ENCODE results near the gene ZNF554.
"Not testable (repeated sequence)": the region's sequence is repeated elsewhere in the genome, so short reads cannot be mapped to it uniquely, and the experiment has no call there.

The ZNF554 gene

DNA sequence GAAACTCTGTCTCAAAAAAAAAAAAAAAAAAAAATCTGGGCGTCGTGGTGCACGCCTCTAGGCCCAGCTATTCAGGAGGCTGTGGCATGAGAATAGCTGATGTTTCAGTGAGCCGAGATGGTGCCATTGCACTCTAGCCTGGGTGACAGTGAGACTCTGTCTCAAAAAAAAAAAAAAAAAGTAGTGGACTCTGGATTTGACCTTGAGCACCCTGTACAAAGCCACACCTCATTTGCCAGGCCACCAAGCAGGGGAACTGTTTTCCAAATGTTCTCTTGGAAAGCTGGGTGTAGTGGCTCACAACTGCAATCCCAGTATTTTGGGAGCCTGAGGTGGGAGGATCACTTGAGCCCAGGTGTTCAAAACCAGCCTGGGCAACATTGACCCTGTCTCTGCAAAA is 17.8 kb downstream of the ZNF554 start:
- no peak for DNase-seq

DNA sequence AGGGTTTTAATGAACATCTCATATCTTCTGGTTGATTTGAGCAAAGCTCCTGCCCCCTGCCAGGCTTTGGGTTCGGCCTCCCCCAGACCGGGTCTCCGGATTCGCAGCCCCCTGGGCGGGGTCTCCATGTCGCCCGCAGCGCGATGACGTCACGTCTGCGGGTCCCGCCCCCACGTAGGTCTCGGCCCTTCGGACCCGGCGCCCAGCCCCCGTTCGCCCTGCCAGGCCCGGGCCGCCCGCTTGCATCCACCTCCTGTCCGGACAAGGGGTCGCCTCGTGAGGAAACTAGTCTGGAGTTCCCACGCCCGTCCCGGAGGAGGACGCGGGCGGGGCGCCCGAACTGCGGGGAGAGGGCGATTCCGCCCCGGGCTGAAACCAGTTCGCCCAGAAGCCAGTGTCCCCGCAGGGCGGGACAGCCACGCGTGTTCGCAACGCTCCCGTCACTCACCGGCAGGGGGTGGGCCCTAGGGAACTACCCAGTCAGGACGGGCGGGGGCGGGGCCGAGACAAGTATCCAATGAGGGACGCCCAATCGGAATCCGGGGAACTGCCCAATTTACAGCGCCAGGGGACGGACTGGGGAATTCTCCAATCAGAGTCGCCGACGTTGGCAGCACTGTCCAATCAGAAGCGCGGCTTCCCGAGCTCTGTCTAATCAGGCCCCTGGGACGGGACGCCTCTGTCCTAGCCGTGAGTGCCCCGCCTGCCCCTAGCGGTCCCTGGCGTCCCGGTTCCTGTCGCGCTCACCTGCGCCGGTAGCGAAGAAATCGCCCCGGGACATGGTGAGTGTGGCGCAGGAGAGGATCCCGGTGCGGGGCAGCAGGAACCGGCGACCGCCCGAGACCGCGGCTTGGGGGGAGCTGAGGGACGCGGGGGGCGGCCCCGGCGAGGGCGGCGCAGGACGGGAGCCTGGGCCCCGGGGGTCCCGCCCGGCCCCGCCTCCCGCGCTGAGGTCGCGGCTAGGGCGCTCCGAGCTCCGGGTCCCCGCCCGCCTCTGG is 21.4 kb downstream of the ZNF554 start, which contains the start of gene ZNF555:
Gene ZNF555, plus strand, starts transcription at position 682 of the 998 bp plus-strand sequence. Its CDS starts 98 bp downstream, at position 780.
- peak; percentile 86 to 87 for DNase-seq

DNA sequence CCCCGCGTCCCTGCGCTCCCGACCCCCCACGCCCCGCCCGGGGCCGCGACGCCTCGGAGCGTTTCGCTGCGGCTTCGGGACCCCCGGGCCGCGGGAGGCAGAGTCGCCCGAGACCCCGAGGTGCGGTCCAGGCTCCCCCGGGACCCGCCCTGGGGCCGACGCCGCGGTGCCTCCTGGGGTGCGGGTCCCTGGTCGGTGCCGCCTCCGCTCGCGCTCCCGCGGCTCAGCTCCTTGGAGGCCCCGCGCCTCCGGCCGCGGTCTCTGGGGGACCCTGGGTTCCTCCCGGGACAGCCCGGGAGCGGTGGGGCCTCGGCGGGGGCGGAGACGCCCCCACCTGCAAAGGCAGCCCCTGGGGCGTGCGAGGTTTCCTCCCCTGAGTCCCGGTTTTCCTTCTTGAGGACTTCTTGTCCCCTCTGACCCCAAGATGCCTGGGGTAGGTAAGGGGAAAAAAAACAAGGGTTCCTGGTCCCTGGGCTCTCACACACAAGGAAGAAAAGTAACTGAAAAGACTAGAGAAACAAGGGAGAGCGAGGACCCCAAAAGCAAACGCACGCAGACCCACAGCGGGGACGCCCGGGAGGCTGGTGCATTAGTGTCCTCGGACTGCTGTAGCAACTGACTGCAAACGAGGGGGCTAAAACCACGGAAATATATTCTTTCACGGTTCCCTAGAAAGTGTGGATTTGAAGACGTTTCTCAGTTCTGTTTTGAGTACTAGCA is 22.3 kb downstream of the ZNF554 start:
- no peak for DNase-seq

DNA sequence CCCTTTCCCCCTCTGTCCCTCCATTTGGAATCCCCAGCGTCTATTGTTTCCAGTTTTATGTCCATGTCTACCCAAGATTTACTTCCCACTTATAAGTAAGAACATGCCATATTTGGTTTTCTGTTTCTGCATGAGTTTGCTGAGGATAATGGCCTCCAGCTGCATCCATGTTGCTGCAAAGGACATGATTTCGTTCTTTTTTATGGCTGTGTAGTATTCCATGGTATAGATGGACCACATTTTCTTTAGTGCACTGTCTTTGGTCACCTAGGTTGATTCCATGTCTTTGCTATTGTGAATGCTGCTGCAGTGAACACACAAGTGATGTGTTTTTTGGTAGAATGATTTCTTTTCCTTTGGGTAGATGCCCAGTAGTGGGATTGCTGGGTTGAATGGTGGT is 25.4 kb downstream of the ZNF554 start:
- DNase-seq = no peak

DNA sequence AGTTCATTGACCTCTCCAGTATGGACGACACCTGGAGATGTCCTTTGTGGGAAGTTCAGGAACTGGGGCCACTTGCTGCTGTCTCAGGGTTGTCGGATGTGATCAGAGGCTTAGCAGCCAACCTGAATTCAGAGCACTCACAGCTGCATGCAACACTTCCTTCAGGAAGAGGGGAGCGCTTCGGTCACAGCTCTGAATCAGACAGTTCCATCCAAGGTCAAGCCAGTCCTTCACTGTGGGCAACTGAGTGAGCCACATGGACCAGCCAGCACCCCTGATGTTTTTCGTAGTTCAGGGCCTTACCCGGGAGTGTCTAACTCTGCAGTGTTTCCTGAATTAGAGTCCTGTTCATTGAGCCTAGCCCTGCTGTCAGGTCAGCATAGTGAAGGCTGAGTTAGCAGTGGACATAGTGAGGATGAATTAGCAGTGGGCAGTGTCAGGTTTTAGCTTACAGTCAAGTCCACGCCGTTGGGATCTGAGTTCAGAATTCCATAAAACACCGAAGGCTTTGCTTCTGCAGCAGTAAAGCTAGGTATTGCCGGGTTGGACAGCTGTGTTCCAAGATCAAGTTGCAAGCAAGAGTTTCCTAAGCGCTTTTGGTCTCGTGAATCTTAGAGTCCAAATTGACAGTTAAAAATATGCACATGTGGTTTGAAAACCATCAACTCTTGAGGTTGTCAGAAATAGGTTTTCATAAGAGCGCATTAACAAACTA is 26.7 kb downstream of the ZNF554 start:
- no peak for DNase-seq

DNA sequence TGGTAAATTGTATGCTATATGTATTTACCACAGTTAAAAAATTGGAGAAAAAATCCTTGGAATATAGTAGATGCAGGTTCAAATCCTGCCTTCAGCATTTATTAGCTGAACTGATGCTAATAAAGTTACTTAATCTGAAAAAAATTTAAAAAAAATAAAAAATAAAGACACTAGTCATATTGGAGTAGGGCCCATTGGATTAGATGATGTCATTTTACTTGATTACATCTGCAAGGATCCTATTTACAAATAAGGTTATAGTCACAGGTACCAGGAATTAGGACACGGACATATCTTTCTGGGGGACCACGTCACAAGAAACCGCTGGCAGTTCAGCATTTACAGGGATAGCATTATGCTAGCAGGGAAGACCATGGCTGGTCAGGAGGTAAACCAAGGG is 27.8 kb downstream of the ZNF554 start:
- DNase-seq = no peak

DNA sequence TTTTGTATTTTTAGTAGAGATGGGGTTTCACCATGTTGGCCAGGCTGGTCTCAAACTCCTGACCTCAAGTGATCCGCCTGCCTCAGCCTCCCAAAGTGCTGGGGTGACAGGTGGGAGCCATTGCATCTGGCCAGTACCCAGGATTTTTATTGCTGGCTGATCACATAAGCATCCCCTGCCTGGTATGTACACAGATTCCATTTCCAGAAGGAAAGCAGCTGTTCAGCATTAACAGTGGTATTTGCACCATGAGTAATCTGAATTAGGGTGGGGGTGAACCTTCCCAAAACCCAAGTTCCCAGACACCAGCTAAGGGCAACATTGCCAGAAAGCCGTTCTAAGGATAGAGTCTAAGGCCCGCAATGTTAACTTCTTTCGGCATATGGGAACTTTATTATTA is 28.9 kb downstream of the ZNF554 start:
- DNase-seq = no peak

DNA sequence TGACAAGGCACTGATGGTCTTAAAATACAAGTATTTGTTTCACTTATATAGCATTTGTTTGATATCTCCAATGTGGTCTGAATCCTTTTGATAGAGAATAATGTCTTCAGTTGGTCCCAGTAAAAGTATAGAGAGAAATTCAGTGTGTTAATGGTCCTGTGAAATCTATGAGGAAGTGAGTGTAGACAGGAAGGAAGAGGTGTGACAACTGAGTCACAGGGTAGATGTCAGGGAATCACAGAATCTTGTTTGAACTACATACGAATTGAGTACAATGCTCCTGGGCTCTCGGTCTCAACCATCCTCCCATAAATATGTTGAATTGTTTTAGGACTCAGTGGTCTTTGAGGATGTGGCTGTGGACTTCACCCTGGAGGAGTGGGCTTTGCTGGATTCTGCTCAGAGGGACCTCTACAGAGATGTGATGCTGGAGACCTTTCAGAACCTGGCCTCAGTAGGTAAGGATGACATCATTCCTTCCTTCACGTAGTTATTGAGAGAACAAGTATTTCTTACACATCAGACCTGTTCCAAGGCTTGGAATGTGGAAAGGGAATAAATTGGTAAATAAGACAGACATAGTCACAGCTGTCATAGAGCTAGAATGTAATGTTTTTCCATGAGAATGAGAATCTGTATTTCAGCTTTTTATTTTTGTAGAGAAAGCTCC is 30.7 kb downstream of the ZNF554 start:
- no peak for DNase-seq

DNA sequence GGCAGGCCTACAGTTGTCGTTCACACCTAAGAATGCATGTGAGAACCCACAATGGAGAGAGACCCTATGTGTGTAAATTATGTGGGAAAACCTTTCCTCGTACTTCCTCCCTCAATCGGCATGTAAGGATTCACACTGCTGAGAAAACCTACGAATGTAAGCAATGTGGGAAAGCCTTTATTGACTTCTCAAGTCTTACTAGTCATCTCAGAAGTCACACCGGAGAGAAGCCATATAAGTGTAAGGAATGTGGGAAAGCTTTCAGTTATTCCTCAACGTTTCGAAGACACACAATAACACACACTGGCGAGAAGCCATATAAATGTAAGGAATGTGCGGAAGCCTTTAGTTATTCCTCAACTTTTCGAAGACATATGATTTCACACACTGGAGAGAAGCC is 32.9 kb downstream of the ZNF554 start:
- DNase-seq = no peak

DNA sequence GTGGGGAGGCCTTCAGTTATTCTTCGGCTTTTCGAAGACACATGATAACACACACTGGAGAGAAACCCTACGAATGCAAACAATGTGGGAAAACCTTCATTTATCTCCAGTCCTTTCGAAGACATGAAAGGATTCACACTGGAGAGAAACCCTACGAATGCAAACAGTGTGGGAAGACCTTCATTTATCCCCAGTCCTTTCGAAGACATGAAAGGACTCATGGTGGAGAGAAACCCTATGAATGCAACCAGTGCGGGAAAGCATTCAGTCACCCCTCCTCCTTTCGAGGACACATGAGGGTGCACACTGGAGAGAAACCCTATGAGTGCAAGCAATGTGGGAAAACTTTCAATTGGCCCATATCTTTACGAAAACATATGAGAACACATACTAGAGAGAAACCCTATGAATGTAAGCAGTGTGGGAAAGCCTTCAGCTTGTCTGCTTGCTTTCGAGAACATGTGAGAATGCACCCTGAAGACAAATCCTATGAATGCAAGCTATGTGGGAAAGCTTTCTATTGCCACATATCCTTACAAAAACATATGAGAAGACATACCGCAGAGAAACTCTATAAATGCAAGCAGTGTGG is 33.4 kb downstream of the ZNF554 start:
- DNase-seq = no peak

DNA sequence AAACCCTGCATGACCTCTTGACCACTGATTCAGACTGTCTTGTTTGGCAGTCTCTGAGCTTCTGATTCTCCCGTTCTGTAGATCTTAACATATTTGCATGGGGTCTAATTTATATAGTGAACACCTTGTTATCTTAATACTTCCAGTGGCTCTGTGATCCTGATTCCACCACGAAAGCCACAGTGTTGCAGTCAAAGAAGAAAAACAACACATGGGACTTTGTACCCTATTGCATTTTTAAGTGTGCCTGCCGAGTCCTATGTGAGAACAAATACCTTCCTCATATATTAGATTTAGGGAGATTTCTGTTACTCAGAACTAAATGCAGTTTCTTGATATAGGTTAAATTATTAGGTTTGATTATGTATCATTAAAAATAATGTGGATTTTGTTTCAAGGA is 35.2 kb downstream of the ZNF554 start:
- DNase-seq = no peak

DNA sequence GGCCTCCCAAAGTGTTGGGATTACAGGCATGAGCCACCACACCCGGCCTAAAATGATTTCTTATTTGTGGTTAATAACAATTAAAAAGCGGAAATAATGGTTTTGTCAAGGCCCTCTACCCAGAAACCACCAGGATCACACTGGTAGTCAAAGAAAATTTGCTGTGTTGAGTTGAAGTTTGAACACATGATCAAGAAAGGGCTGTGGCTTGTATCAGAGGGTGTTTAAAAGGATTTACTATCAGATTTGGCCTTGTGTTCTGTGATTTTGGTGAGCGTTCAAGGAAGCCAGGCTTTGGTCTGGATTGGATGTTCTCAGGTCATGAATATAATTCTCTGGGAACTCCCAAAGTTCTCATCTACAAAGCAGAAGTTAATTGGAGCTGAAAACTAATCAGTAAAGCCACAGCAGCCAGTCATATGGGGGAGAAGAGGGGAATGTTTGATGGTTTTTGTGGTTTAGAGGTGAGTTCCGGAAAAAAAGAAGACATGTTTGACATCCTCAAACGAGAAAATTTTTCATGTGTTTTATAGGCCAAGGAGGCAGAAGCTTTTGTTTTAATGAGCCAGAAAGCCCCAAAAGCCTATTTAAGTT is 36.9 kb downstream of the ZNF554 start:
- DNase-seq = no peak

DNA sequence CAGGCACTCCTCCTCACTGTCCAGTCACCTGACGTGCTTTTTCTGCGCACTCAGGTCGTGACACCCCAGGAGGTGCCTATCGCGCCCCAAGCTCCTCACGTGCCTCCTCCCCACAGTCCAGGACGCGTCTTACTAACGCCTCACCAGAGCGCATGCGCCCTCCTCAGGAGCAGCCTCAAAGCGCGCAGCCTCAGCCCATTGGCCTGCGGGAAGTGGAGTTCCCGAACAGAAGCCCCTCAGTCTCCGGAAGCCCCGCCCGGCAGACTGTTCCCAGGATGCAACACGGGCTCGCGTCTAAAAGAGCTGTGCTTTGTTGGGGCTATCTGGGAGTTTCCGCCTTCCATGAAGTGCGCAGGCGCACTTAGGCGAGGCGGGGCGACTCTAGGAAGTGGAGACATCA is 39.2 kb downstream of the ZNF554 start:
- DNase-seq = no peak

DNA sequence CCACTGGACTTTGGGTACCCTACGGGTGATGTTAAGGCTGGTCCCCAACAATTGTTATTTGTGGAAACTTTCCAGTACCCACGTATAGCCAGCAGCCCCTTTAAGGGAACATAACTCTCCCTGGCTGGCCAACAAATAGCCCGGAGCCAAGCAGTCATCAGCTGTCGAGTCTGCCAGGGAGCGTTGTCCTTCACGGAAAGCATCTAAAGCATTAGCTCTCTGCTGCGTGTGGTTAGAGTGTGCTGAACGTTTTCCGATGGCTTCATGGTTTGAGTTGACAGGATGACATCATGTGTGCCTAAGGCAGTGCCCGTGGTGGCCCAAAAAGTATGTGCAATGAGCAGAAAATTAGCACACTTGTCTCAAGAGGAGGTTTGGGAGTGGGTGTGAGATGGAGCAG is 44.1 kb downstream of the ZNF554 start:
- no peak for DNase-seq

DNA sequence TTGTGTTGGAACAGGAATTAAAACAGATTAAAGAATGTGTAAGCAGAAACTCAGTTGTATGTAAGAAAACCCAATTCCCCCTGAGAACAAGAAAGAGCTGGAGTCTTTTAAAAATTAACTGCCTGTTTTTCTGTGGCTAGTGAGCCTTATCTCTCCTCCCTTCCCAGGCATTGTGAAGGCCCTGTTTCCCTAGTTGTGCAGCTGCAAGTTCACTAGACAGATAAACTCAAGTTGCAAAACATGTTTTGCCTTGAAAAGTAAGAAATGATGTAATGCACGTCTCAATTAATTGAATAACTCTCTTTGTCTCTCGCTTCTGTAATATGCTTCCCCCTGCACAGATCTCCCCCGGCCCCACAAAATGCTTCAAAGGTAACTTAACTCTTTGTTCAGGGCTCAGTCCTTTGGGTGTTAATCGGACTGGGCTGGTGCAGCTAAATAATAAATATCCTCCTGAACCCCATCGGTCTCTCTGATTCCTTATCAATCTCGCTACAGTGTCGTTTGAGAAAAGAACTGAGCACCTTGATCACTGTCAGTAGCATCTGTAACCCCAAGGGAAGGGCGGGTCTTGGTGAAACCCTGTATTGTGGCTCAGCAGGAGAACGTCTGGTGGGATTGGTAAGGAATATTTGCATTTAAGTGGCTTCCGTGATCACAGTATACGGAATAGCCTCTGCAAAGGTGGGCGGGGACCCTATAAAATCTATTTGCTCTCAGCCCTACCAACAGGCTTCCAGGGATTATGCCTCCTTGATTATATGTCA is 45.8 kb downstream of the ZNF554 start:
- no peak for DNase-seq

DNA sequence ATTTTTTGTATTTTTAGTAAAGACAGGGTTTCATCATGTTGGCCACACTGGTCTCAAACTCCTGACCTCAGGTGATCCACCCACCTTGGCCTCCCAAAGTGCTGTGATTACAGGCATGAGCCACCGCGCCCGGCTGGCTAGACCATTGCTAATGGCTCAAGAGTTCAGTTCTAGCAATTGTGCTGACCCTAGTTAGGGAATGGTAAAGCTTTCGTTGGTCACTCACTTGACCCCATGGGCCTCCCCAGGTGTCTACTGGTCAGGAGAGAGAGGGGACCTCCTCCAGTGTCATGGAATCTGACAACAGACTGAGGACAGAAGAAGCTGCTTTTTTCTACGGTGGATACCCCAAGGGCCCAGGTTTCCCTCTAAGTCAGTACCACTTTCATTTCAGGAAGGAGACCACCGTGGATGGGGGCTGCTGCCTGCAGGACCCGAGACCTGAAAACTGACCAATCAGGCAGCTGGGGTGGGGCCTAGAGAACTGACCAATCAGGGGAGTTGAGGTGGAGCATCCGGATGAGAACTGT is 46.9 kb downstream of the ZNF554 start:
- DNase-seq = no peak

DNA sequence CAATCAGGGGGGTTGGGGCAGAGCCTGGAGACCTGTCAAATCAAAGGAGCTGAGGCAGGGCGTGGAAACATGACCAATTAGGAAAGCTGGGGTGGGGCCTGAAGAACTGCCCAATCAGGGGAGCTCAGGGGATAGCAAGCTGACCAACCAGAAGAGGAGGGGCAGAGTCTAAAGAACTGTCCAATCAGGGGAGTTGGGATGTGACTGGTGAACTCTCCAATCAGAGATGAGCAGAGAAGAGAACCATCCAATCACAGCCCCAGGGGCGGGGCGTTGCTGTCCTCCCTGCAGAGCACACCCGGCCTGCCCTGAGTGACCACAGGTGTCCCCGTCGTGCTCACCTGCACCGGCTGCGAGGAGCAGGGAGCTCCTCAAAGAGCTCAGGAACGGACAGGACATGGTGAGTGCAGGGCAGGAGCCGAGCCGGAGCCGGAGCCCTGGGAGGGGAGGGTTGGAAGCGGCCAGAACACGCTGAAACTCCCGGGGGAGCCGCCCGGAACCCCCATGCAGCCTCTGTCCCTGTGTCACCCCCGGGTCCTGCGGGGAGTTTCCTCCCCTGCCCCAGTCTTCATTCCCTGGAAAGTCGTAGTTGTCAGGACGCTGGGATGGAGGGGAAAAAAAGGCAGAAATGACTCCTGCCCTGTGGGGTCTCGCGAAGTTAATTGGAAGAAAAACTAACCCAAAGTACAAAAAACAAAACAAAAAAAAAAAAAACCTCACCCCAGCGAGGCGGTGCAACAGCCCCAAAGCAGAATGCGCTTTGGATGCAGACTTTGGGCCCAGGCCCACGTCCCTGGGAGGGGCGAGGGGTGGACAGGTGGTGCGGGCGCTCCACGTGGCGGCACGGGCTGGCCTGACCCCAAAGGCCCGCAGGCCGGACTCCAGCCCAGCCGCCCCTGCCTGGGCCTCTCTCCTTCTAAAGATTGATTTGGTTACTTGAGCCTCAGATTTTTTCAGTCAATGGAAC is 47.6 kb downstream of the ZNF554 start, which contains the start of gene ZNF556:
Gene ZNF556, plus strand, starts transcription at position 311 of the 967 bp plus-strand sequence. Its CDS starts 87 bp downstream, at position 398.
- DNase-seq = no peak

DNA sequence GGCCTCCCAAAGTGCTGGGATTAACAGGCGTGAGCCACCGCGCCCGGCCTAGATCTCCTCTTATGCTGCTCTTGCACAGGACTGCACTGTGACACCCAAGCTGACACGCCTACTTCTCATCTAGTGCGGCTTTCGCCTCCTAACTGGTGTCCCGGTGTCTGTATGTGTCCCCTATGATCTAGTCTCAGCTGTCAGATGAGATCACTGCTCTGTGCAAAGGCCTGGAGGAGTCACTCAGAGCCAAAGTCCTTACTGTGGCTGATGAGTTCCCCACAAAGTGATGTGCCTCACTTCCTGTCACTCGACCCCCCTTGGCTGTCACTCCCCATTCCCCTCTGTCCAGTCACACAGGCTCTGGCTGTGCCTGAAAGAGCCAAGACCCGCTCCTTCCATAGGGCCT is 50.0 kb downstream of the ZNF554 start:
- DNase-seq = no peak

DNA sequence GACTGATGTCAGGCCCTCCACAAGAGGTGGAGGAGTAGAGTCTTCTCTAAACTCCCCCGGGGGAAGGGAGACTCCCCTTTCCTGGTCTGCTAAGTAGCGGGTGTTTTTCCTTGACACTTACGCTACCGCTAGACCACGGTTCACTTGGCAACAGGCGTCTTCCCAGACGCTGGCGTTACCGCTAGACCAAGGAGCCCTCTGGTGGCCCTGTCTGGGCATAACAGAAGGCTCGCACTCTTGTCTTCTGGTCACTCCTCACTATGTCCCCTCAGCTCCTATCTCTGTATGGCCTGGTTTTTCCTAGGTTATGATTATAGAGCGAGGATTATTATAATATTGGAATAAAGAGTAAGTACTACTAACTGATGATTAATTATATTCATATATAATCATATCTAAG is 52.5 kb downstream of the ZNF554 start:
- DNase-seq = not testable (repeated sequence)
